ENCODE measurements around the gene KMT2B.

The KMT2B gene

GRCh38 chr19:35785339-35785627 lies 67.5 kb downstream of the KMT2B start:
- ChIA-PET POLR2A (no interaction called here), CTCF (no interaction called here)
- no peak for DNase-seq (ENCODE audit: low read depth, low spot score)
- no peak for TF ChIP-seq CTCF (IDR thresholded peaks at IDR 0.05; ENCODE audit: insufficient read depth, low read length, missing control alignments)
- H3K4me3 ChIP-seq (ENCODE audit: low read depth, low read length): no peak overlapping the region

GRCh38 chr19:35786299-35787160 lies 68.7 kb downstream of the KMT2B start:
- no peak for TF ChIP-seq CTCF (IDR thresholded peaks at IDR 0.05; ENCODE audit: insufficient read depth, low read length, missing control alignments)
- DNase-seq (ENCODE audit: low read depth, low spot score): no peak
- H3K4me3 ChIP-seq (ENCODE audit: low read depth, low read length): no peak overlapping the region
- ChIA-PET CTCF (no interaction called here), POLR2A (no interaction called here)

GRCh38 chr19:35787227-35787799 lies 69.5 kb downstream of the KMT2B start:
- TF ChIP-seq CTCF (IDR thresholded peaks at IDR 0.05; ENCODE audit: insufficient read depth, low read length, missing control alignments): no peak
- DNase-seq (ENCODE audit: low read depth, low spot score): no peak
- POLR2A ChIA-PET: no interaction called here
- H3K4me3 ChIP-seq (ENCODE audit: low read depth, low read length): no peak overlapping the region
- CTCF ChIA-PET: no interaction called here
